HepG2 (cell line): Measurements from ENCODE around the gene RPL37. TPM values are rescaled to one million over a fixed set of nuclear protein-coding genes. Genes with fewer than 3 reads are reported as not detected.

Source experiments
- ATF7-NPFF ChIP-seq: sonication (generic); formaldehyde crosslinking; IDR thresholded peaks from 2 replicates; pipeline ENCODE4 v1.8.1; 2023; ENCODE audit warnings: mild to moderate bottlenecking, low read depth, missing genetic modification reagents, moderate library complexity
- CREM ChIP-seq, 2 experiments: sonication (generic) in 1 of 2; formaldehyde crosslinking in 1 of 2; IDR thresholded peaks; 2 replicates each; pipeline versions ENCODE4 v1.4.0 to v1.6.1; 2016 to 2020; ENCODE audit warnings: antibody characterized with exemption in 1 of 2, mild to moderate bottlenecking in 1 of 2, missing genetic modification reagents in 1 of 2
- FIP1L1 ChIP-seq: fragments of 200-400 bp; formaldehyde crosslinking; IDR thresholded peaks from 2 replicates; pipeline ENCODE4 v1.6.1; 2018; ENCODE audit warnings: low read depth, mild to moderate bottlenecking, low read length, moderate library complexity, borderline replicate concordance; ENCODE audit not compliant: insufficient read depth
- HNRNPUL1 ChIP-seq: fragments of 200-400 bp; formaldehyde crosslinking; IDR thresholded peaks from 2 replicates; pipeline ENCODE4 v1.6.1; 2017; ENCODE audit warnings: low read depth, mild to moderate bottlenecking, low read length, moderate library complexity
- RARG ChIP-seq: sonication (generic); formaldehyde crosslinking; IDR thresholded peaks from 2 replicates; pipeline ENCODE4 v1.4.0; 2020; ENCODE audit warnings: low read depth, mild to moderate bottlenecking, missing genetic modification reagents
- RBFOX2 ChIP-seq: fragments of 200-400 bp; formaldehyde crosslinking; IDR thresholded peaks from 2 replicates; pipeline ENCODE4 v1.6.1; 2017; ENCODE audit warnings: low read depth, mild to moderate bottlenecking, low read length
- SNAI1 ChIP-seq: sonication (generic); formaldehyde crosslinking; IDR thresholded peaks from 2 replicates; pipeline ENCODE4 v1.5.0; 2020; ENCODE audit warnings: mild to moderate bottlenecking, missing genetic modification reagents, borderline replicate concordance
- SSRP1 ChIP-seq: IDR thresholded peaks from 2 replicates; pipeline ENCODE4 v1.6.1; 2016; ENCODE audit warnings: control low read depth
- TCF7 ChIP-seq: sonication (generic); IDR thresholded peaks from 2 replicates; pipeline ENCODE4 v1.6.1; 2016; ENCODE audit warnings: antibody characterized with exemption, low read depth
- ZIK1 ChIP-seq: sonication (generic); formaldehyde crosslinking; IDR thresholded peaks from 2 replicates; pipeline ENCODE4 v1.5.0; 2020; ENCODE audit warnings: mild to moderate bottlenecking, low read depth, missing genetic modification reagents, borderline replicate concordance
- ZNF20 ChIP-seq: sonication (generic); formaldehyde crosslinking; IDR thresholded peaks from 2 replicates; pipeline ENCODE4 v1.4.0; 2020; ENCODE audit warnings: mild to moderate bottlenecking, moderate library complexity, missing genetic modification reagents
- ZNF503 ChIP-seq: sonication (generic); formaldehyde crosslinking; IDR thresholded peaks from 2 replicates; pipeline ENCODE4 v1.4.0; 2020; ENCODE audit warnings: missing genetic modification reagents
- ZNF619 ChIP-seq: sonication (generic); formaldehyde crosslinking; IDR thresholded peaks from 2 replicates; pipeline ENCODE4 v1.4.0; 2020; ENCODE audit warnings: mild to moderate bottlenecking, missing genetic modification reagents
- ZNF879 ChIP-seq: sonication (generic); formaldehyde crosslinking; IDR thresholded peaks from 2 replicates; pipeline ENCODE4 v1.8.1; 2023; ENCODE audit warnings: missing genetic modification reagents
- ZUFSP ChIP-seq: sonication (generic); formaldehyde crosslinking; IDR thresholded peaks from 2 replicates; pipeline ENCODE4 v1.9.0; 2021; ENCODE audit warnings: missing genetic modification reagents, mild to moderate bottlenecking, borderline replicate concordance
- polyA plus RNA-seq, 8 experiments: library from polyadenylated mRNA; depleted of rRNA in 3 of 8; stranded (reverse) in 7 of 8; unstranded in 1 of 8; fragments of >200 nt; fragmentation: Illumina TruSeq in 4 of 8; extraction: Trizol in 4 of 8; gene quantifications; 2 replicates each; pipeline versions ENCODE4 v1.2.1 to v1.2.3, GENCODE V29; 2011 to 2016; ENCODE audit warnings: low read depth in 4 of 8, missing spikeins in 1 of 8, mixed read lengths in 1 of 8; ENCODE audit not compliant: insufficient read depth in 1 of 8
- total RNA-seq, 5 experiments: library from RNA; depleted of rRNA; stranded (reverse); fragments of >200 nt; fragmentation: Illumina TruSeq; extraction: Trizol; gene quantifications; 2 replicates each; pipeline ENCODE4 v1.2.3, GENCODE V29; 2016; ENCODE audit warnings: low read depth in 1 of 5
- TF ChIP-seq, protein P1 (sequence below): sonication (generic); formaldehyde crosslinking; IDR thresholded peaks from 2 replicates; pipeline ENCODE4; 2020; ENCODE audit warnings: missing genetic modification reagents, mild to moderate bottlenecking, borderline replicate concordance
- TF ChIP-seq, protein P2 (sequence below): sonication (generic); formaldehyde crosslinking; IDR thresholded peaks from 2 replicates; pipeline ENCODE4 v1.8.1; 2023; ENCODE audit warnings: missing genetic modification reagents, inconsistent platforms, borderline replicate concordance
- TF ChIP-seq, protein P3 (sequence below): IDR thresholded peaks from 2 replicates; pipeline ENCODE4 v1.6.1; 2016; ENCODE audit warnings: low read depth, borderline replicate concordance

The RPL37 gene
- total and polyA plus RNA-seq, 2 of the 13 experiments (the other 11 are each of a cell fraction or from before 2014, with no cell fraction given): 1,981 to 3,367 TPM

GRCh38 chr5:40834849-40835787 is at the start of gene RPL37 (continued):
- TF ChIP-seq ZIK1 (CRISPR knock-in tag): no peak
- no peak; the same call in 1 of the 2 replicates for TF ChIP-seq RARG
- peak; percentile 78; the same call in 1 of the 2 replicates for TF ChIP-seq ZNF20 (CRISPR knock-in tag)
- no peak; the same call in none of the 2 replicates for TF ChIP-seq SSRP1 (CRISPR knock-in tag)
- TF ChIP-seq HNRNPUL1: no peak
- peak; percentile 46; the same call in 1 of the 2 replicates for TF ChIP-seq ZNF503 (CRISPR knock-in tag)
- TF ChIP-seq FIP1L1: peak; percentile 90; the same call in 1 of the 2 replicates
- peak; percentile 86 for TF ChIP-seq RBFOX2
- peak; percentile 88; the same call in 1 of the 2 replicates for TF ChIP-seq ZNF619
- TF ChIP-seq, protein P1, sequence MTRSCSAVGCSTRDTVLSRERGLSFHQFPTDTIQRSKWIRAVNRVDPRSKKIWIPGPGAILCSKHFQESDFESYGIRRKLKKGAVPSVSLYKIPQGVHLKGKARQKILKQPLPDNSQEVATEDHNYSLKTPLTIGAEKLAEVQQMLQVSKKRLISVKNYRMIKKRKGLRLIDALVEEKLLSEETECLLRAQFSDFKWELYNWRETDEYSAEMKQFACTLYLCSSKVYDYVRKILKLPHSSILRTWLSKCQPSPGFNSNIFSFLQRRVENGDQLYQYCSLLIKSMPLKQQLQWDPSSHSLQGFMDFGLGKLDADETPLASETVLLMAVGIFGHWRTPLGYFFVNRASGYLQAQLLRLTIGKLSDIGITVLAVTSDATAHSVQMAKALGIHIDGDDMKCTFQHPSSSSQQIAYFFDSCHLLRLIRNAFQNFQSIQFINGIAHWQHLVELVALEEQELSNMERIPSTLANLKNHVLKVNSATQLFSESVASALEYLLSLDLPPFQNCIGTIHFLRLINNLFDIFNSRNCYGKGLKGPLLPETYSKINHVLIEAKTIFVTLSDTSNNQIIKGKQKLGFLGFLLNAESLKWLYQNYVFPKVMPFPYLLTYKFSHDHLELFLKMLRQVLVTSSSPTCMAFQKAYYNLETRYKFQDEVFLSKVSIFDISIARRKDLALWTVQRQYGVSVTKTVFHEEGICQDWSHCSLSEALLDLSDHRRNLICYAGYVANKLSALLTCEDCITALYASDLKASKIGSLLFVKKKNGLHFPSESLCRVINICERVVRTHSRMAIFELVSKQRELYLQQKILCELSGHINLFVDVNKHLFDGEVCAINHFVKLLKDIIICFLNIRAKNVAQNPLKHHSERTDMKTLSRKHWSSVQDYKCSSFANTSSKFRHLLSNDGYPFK (CRISPR knock-in tag): peak; percentile 93; the same call in 1 of the 2 replicates
- TF ChIP-seq, protein P2, sequence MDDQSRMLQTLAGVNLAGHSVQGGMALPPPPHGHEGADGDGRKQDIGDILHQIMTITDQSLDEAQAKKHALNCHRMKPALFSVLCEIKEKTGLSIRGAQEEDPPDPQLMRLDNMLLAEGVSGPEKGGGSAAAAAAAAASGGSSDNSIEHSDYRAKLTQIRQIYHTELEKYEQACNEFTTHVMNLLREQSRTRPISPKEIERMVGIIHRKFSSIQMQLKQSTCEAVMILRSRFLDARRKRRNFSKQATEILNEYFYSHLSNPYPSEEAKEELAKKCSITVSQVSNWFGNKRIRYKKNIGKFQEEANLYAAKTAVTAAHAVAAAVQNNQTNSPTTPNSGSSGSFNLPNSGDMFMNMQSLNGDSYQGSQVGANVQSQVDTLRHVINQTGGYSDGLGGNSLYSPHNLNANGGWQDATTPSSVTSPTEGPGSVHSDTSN (CRISPR knock-in tag): no peak
- no peak for TF ChIP-seq ZUFSP (CRISPR knock-in tag)
- peak; percentile 92 for TF ChIP-seq CREM (IDR thresholded peaks at IDR 0.05)
- TF ChIP-seq CREM (CRISPR knock-in tag; IDR thresholded peaks at IDR 0.05): no peak
- TF ChIP-seq ZNF879 (CRISPR knock-in tag): no peak
- TF ChIP-seq, protein P3, sequence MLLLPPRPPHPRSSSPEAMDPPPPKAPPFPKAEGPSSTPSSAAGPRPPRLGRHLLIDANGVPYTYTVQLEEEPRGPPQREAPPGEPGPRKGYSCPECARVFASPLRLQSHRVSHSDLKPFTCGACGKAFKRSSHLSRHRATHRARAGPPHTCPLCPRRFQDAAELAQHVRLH (CRISPR knock-in tag): peak; percentile 93; the same call in 1 of the 2 replicates
- TF ChIP-seq ATF7-NPFF (CRISPR knock-in tag): peak; percentile 93; the same call in 1 of the 2 replicates
- TF ChIP-seq TCF7: peak; percentile 34; the same call in 1 of the 2 replicates
- TF ChIP-seq SNAI1 (CRISPR knock-in tag): no peak; the same call in 1 of the 2 replicates
